ENCODE data around the gene STRN.

- TF ChIP-seq, protein P1, sequence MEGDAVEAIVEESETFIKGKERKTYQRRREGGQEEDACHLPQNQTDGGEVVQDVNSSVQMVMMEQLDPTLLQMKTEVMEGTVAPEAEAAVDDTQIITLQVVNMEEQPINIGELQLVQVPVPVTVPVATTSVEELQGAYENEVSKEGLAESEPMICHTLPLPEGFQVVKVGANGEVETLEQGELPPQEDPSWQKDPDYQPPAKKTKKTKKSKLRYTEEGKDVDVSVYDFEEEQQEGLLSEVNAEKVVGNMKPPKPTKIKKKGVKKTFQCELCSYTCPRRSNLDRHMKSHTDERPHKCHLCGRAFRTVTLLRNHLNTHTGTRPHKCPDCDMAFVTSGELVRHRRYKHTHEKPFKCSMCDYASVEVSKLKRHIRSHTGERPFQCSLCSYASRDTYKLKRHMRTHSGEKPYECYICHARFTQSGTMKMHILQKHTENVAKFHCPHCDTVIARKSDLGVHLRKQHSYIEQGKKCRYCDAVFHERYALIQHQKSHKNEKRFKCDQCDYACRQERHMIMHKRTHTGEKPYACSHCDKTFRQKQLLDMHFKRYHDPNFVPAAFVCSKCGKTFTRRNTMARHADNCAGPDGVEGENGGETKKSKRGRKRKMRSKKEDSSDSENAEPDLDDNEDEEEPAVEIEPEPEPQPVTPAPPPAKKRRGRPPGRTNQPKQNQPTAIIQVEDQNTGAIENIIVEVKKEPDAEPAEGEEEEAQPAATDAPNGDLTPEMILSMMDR (conservative IDR thresholded peaks at IDR 0.05 in 1 of 2, IDR thresholded peaks at IDR 0.05 in 1 of 2; ENCODE audit: low read depth in 1 of 2, low read length in 2 of 2) = no peak
- TF ChIP-seq EZH2 (IDR thresholded peaks at IDR 0.05; ENCODE audit: low read length, missing control alignments) = no peak
Observed at GRCh38 chr2:37000318-37000717, 34.0 kb upstream of the STRN start.
